IgD-negative memory B cell (primary cell): ENCODE results near the gene ALKBH3. TPM values are rescaled to one million over a fixed set of nuclear protein-coding genes. Genes with fewer than 3 reads are reported as not detected.

Experiments used
- H3K27ac Mint-ChIP-seq, 3 donors: one replicate each; pipeline ENCODE4 v1.8.0; 2020 to 2022; ENCODE audit warnings: mild to moderate bottlenecking in 3 of 3, mixed read lengths in 3 of 3, moderate library complexity in 1 of 3
- H3K27me3 Mint-ChIP-seq: one replicate; pipeline ENCODE4 v1.8.0; 2021; ENCODE audit warnings: mixed read lengths
- H3K36me3 Mint-ChIP-seq: one replicate; pipeline ENCODE4 v1.8.0; 2020; ENCODE audit warnings: mild to moderate bottlenecking, mixed read lengths
- H3K4me1 Mint-ChIP-seq, 3 donors: one replicate each; pipeline ENCODE4 v1.8.0; 2020 to 2022; ENCODE audit warnings: mixed read lengths in 3 of 3, mild to moderate bottlenecking in 1 of 3
- H3K4me3 Mint-ChIP-seq, 4 donors: one replicate each; pipeline ENCODE4 v1.8.0; 2020 to 2022; ENCODE audit warnings: mild to moderate bottlenecking in 4 of 4, mixed read lengths in 4 of 4, moderate library complexity in 3 of 4
- H3K9me3 Mint-ChIP-seq, 3 donors: one replicate each; pipeline ENCODE4 v1.8.0; 2020 to 2021; ENCODE audit warnings: mixed read lengths in 3 of 3, mild to moderate bottlenecking in 1 of 3
- polyA plus RNA-seq: library from polyadenylated mRNA; unstranded; fragments of 300-500 nt; fragmentation: Illumina TruSeq; gene quantifications from one replicate; pipeline ENCODE4 v1.2.3, GENCODE V29; 2021

ALKBH3 gene
- polyA plus RNA-seq, result 25.2 TPM

DNA sequence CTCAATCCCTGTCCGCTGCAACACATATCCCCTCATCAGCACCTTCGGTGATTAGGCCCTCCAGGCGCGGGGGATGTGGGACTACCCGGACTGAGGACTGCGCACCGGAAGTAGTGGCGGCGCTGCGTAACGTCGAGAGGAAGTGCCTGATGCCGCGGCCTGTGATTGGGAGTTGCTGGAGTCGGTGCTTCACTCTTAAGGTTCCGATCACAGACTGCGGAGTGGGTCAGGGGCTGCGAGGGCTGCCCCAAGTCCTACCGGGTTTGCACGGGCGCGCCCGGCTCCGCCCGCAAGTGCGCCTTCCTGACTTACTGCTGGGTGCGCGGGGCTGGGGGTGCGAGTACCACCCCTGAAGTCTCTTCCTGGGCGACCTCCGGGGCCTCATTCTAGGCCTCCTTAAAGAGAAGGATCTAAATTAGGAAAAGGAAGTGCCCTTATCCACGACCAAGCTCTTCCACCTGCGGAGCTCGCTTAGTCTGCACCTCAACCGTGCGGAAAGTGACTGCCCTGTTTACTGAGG is at the start of gene ALKBH3:
TSS of gene ALKBH3 (plus strand) at position 192 of the 520 bp plus-strand sequence. CDS start 1,822 bp downstream, outside the sequence.
- peaks cover 15 to 20% (median 15%) of the 10 kb centered on the region in 3 donors for H3K4me1 Mint-ChIP-seq
- H3K4me3 Mint-ChIP-seq, result peak within 1 kb of the TSS; percentile 84 to 99 (median 95)
- peaks cover 15% of the 10 kb centered on the region for H3K27me3 Mint-ChIP-seq
- H3K27ac Mint-ChIP-seq, result peak within 1 kb of the TSS; percentile 65 to 98 (median 93)
- peaks cover 3 to 7% (median 3%) of the 10 kb centered on the region in 3 donors for H3K9me3 Mint-ChIP-seq
- H3K36me3 Mint-ChIP-seq, result peaks cover 2% of the 10 kb centered on the region

DNA sequence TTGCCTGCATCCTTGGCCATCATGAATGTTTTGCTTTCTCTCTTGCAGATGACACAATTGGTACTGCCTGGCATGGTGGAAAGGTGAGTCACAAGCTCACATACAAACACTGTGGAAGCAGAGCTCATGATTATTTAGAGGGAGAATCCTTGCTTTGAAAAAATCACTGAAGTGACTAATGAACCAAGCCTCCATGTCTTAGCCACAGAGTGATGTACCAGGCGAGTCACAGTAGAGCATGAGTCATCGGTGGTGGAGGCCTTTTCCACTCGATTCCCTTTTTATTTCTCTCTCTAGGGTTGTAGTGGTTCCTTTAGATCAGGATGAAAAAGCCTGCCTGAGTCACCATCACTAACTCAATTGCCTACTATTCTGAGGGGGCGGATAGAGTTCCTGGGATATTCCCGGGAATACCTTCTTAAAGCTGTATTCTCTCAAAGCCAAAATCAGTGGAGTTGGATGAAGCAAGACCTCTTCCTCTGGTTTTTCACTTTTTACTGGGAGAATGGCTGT is 49.6 kb upstream of the ALKBH3 start:
- Mint-ChIP-seq H3K36me3 (peaks cover 10% of the 10 kb centered on the region), H3K27ac (no peak overlapping the region), H3K4me1 (peaks cover 0 to 2% (median 0%) of the 10 kb centered on the region in 3 donors), H3K27me3 (no peaks in the 10 kb centered on the region), H3K4me3 (no peak overlapping the region), H3K9me3 (no peaks in the 10 kb centered on the region)

DNA sequence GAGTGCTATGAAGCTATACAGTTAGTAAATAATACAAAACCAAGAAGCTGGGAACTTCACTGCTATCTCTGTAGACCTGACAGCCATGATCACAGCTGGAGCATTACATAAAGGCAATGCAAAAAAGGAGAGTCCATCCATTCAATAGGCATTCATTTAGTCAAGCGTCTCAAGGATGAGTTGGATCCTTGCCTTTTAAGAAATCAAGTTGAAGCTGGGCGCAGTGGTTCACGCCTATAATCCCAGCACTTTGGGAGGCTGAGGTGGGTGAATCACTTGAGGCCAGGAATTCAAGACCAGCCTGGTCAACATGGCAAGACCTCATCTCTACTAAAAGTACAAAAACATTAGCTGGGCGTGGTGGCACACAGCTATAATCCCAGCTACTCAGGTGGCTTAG is 48.1 kb upstream of the ALKBH3 start:
- Mint-ChIP-seq H3K27ac (peak overlapping the region in 1 of 3 donors; percentile 53), H3K36me3 (peaks cover 10% of the 10 kb centered on the region), H3K27me3 (no peaks in the 10 kb centered on the region), H3K4me3 (no peak overlapping the region), H3K4me1 (peaks cover 0 to 2% (median 0%) of the 10 kb centered on the region in 3 donors), H3K9me3 (no peaks in the 10 kb centered on the region)

DNA sequence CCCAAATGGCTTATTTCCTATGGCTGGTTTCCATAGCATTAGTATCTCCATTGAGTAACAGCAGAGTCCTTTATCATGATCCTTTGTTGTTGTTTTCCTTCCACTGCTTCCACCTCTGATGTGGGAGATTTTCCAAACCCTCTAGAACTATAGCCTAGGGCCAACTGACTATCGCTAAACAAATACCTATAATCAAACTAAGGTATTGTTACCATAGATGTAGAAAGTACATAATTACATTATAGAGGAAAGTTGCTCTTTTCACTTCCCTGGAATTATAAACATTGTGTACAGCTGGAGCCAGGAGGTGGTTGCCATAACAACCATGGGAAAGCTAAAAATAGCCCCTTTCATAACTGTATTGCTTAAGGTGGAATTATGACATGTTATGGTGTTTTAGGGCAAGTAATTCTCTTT is 47.0 kb upstream of the ALKBH3 start:
- peaks cover 11% of the 10 kb centered on the region for H3K36me3 Mint-ChIP-seq
- peaks cover 0 to 3% (median 0%) of the 10 kb centered on the region in 3 donors for H3K4me1 Mint-ChIP-seq
- H3K27me3 Mint-ChIP-seq, result no peaks in the 10 kb centered on the region
- no peak overlapping the region for H3K27ac Mint-ChIP-seq
- no peaks in the 10 kb centered on the region for H3K9me3 Mint-ChIP-seq
- H3K4me3 Mint-ChIP-seq, result no peak overlapping the region

DNA sequence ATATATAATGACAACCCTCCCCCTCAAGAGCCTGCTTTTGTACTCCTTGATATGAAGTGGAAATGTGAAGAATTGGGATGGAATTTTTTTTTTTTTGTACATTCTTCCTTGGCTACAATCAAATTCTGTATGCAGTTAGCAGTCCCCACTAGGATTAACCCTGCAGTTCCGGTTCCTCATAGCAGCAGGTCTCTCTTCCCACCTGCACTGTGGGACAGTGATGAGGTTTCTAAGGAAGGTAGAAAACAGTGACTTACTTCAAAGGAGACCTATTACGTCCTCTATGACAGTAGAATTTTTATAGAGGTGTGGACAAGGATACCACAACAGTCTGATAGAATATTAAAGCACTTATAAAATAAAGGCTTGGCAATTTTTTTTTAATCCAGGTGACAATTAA is 46.3 kb upstream of the ALKBH3 start:
- H3K36me3 Mint-ChIP-seq, result peaks cover 16% of the 10 kb centered on the region
- H3K9me3 Mint-ChIP-seq, result no peaks in the 10 kb centered on the region
- H3K27ac Mint-ChIP-seq, result no peak overlapping the region
- peaks cover 0 to 3% (median 0%) of the 10 kb centered on the region in 3 donors for H3K4me1 Mint-ChIP-seq
- H3K27me3 Mint-ChIP-seq, result no peaks in the 10 kb centered on the region
- H3K4me3 Mint-ChIP-seq, result no peak overlapping the region

DNA sequence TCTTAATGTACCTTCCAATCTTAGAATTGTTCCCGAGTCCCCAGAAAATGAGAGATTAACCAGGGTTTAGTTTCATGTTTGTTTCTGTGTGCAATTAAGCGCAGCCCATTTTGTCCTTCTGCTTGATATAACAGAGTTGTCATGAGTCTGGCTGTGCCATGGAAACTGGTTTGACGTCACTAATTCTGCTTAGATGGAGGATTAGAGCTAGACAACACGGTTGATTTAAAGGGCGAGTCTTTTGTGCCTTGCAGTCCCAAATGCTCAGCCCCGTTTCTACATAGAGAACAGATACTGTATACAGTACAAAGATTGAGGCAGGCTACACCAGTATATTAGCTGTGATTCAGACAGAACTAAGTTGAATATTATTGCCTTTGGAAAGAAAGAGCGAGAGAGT is 45.5 kb upstream of the ALKBH3 start:
- H3K27me3 Mint-ChIP-seq, result no peaks in the 10 kb centered on the region
- H3K4me1 Mint-ChIP-seq, result peaks cover 0 to 3% (median 0%) of the 10 kb centered on the region in 3 donors
- no peak overlapping the region for H3K27ac Mint-ChIP-seq
- no peaks in the 10 kb centered on the region for H3K9me3 Mint-ChIP-seq
- H3K36me3 Mint-ChIP-seq, result peaks cover 22% of the 10 kb centered on the region
- no peak overlapping the region for H3K4me3 Mint-ChIP-seq

DNA sequence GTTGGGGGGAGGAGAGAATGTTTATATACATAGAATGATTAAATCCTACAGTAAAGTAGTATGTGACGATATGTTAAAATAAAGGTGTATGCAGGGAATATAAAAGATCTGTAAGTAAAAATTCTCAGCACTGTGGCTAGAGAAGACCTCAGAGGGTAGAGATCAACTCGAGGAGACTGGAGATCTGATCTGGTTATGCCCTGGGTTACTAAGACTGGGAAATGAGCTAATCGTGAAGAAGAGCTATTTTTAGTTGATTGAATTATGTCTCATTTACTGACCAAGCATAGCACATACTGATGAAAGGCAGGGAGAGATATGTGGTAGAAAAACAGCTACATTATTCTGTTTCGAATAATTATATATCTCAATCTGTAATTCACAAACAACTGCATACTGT is 42.8 kb upstream of the ALKBH3 start:
- H3K27me3 Mint-ChIP-seq, result no peaks in the 10 kb centered on the region
- no peak overlapping the region for H3K4me3 Mint-ChIP-seq
- H3K4me1 Mint-ChIP-seq, result peaks cover 0 to 3% (median 0%) of the 10 kb centered on the region in 3 donors
- peaks cover 30% of the 10 kb centered on the region for H3K36me3 Mint-ChIP-seq
- H3K9me3 Mint-ChIP-seq, result no peaks in the 10 kb centered on the region
- H3K27ac Mint-ChIP-seq, result no peak overlapping the region

DNA sequence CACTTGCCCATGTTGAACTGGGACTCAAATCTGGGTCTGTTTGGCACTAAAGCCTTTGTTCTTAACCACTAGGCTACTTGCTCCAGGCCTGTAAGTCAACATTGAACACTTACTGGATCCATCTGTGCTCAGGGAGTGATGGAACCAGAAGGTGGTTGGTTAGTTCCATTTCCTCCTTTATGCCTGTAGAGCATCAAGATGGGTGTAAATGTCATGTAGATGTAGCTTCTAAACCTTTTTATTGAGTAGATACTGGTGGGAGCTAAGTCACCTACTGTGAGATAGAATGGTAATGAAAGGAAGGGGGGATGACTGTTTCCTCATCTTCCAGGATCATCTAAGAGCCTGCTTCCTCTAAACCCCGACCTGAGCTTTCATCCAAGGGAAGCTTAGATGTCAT is 38.6 kb upstream of the ALKBH3 start:
- Mint-ChIP-seq H3K27me3 (no peaks in the 10 kb centered on the region), H3K4me1 (peaks cover 0 to 1% (median 0%) of the 10 kb centered on the region in 3 donors), H3K27ac (no peak overlapping the region), H3K9me3 (no peaks in the 10 kb centered on the region), H3K4me3 (no peak overlapping the region), H3K36me3 (peaks cover 25% of the 10 kb centered on the region)

DNA sequence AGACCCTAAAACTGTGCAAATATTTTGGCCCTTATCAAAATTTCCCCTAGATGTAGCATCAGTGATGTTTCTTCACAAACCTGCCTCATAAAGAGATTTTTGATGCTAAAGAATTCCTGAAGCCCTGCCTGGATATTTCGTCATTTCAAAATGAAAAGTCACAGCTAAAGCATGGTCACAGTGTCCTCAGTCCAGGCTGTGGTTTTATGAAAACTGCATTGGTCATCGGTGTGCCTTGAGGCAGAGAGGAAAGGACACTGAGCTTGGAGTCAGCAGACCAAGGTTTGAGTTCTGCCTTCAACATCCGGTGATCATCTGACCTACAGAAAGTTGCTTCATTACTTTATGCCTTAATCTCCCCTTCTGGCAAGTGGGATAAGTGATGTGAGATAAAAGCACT is 34.8 kb upstream of the ALKBH3 start:
- no peaks in the 10 kb centered on the region for H3K9me3 Mint-ChIP-seq
- H3K27me3 Mint-ChIP-seq, result no peaks in the 10 kb centered on the region
- peaks cover 7% of the 10 kb centered on the region for H3K36me3 Mint-ChIP-seq
- H3K4me3 Mint-ChIP-seq, result no peak overlapping the region
- H3K4me1 Mint-ChIP-seq, result no peaks in the 10 kb centered on the region
- H3K27ac Mint-ChIP-seq, result peak overlapping the region in 1 of 3 donors; percentile 44

DNA sequence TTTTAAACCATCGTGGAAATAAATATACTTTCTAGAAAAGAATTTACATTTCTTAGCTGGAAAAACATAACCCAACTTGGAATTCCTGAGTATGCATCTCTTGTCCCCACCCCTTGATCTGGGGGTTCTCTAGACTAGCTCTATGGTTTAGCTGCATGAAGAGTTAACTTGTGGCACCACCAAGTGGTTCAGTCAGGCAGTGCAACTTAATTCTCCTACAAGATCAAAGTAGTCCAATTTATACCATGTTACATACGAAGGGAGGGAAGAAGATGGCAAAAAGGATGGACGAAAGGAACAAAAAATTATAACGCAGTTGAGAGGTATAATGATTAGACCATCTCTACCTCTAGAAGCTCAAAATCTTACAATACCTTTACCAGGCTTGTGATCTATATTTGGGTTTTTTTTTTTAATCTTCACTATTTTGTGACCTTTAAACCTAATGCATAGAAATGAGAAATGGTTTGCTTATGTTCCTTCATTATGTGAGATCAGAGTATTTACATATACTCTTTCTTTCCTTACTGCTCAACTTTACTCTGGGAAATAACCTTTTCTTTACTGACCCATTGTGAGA is 28.5 kb upstream of the ALKBH3 start:
- Mint-ChIP-seq H3K4me3 (no peak overlapping the region), H3K4me1 (no peaks in the 10 kb centered on the region), H3K27ac (no peak overlapping the region), H3K27me3 (no peaks in the 10 kb centered on the region), H3K9me3 (no peaks in the 10 kb centered on the region), H3K36me3 (peaks cover 4% of the 10 kb centered on the region)

DNA sequence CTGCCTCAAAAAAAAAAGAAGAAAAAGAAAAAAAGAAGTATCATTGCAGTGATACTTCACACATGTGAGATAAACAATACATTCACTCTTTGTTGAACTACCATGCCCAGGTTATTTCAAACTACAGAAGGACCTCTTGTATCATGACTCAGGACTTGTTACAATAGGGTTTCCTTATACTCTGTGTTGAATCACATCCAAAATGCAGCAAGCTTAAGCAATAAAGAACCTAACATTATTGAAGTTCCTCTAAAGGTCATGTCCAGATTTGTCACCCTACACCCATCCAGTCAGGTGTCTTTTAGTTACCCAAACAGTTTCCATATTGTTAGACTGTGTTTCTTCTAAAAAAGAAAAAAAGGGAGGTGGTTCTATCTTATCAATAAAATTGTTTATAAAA is 26.9 kb upstream of the ALKBH3 start:
- H3K4me1 Mint-ChIP-seq, result no peaks in the 10 kb centered on the region
- peak overlapping the region in 1 of 3 donors; percentile 65 for H3K27ac Mint-ChIP-seq
- no peaks in the 10 kb centered on the region for H3K9me3 Mint-ChIP-seq
- no peaks in the 10 kb centered on the region for H3K27me3 Mint-ChIP-seq
- peaks cover 2% of the 10 kb centered on the region for H3K36me3 Mint-ChIP-seq
- H3K4me3 Mint-ChIP-seq, result no peak overlapping the region

DNA sequence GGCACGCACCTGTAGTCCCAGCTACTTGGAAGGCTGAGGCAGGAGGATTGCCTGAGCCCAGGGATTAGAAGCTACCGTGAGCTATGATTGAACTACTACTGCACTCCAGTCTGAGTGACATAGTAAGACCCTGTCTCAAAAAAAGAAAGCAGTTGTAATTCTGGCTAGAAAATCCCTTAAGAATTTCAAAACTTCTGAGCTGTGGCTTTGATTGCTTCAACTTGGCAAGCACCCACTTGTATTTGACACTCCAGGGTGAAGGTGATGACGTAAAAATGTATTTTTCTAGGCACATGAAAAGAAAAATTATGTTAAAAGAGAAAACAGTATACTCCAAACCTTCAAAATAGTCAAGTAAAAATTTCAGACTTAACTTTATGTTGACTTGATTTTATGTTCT is 23.6 kb upstream of the ALKBH3 start:
- Mint-ChIP-seq H3K27ac (no peak overlapping the region), H3K27me3 (no peaks in the 10 kb centered on the region), H3K4me1 (no peaks in the 10 kb centered on the region), H3K36me3 (peaks cover 4% of the 10 kb centered on the region), H3K9me3 (peaks cover 0 to 8% (median 3%) of the 10 kb centered on the region in 3 donors), H3K4me3 (no peak overlapping the region)

DNA sequence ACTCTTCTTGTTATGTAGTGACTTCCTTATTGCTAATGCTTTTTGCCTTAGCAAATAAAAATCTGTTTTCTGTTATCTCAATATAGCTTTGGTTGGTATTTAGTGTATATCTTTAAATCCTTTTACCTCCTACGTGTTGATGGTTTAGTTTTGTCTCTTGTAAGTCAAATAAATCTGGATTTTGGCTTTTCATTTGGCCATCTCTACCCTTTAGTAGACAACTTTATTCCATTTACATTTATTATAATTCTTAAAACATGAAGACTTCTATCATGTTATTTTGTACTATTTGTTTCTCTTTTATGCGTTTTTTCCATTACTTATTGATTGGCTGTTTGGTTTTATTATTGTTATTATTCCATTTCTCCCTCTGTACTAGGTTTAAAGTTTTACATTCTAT is 19.5 kb upstream of the ALKBH3 start:
- peaks cover 4% of the 10 kb centered on the region for H3K27me3 Mint-ChIP-seq
- H3K27ac Mint-ChIP-seq, result no peak overlapping the region
- no peak overlapping the region for H3K4me3 Mint-ChIP-seq
- H3K36me3 Mint-ChIP-seq, result peaks cover 4% of the 10 kb centered on the region
- H3K9me3 Mint-ChIP-seq, result peaks cover 2 to 8% (median 3%) of the 10 kb centered on the region in 3 donors
- H3K4me1 Mint-ChIP-seq, result no peaks in the 10 kb centered on the region

DNA sequence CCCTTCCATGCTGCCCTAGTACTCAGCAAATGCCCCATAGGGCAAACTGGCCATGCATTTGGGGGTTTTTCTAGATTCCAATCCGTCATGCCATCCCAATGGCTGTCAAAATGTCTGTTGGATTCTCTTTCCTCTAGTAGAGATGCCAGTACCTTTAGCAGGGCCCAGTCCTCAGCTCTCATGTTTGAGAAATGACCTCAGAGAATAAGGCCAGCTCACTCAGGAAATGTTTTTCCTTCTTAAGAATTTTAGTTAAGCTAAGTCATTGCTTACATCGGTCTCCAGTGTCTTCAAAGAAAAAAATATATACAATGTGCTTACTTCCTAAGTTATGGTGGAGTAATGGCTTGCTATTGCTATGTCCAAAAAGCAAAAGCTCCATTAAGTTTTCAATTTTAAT is 14.1 kb upstream of the ALKBH3 start:
- peaks cover 3% of the 10 kb centered on the region for H3K36me3 Mint-ChIP-seq
- no peak overlapping the region for H3K27ac Mint-ChIP-seq
- H3K27me3 Mint-ChIP-seq, result peaks cover 21% of the 10 kb centered on the region

DNA sequence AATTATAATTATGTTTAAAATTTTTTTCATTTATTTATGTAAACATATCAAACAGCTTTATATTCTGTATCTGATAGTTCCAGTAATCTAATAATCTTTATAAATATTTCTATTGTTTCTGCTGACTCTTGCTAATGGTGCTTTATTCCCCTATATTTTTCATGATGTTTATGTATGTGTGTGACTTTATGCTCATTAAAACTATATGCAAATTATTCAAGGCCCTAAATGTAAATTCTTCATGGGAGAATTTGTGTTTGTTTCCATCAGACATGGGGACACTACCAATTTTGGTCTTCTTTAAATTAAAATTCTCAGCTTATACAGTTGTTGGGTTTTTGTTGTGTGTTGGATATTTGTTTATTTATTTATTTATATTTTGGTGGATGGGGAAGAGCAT is 13.7 kb upstream of the ALKBH3 start:
- H3K36me3 Mint-ChIP-seq, result peaks cover 3% of the 10 kb centered on the region
- no peak overlapping the region for H3K27ac Mint-ChIP-seq
- H3K27me3 Mint-ChIP-seq, result peaks cover 21% of the 10 kb centered on the region
- H3K9me3 Mint-ChIP-seq, result peaks cover 0 to 4% (median 3%) of the 10 kb centered on the region in 3 donors
- no peak overlapping the region for H3K4me3 Mint-ChIP-seq
- H3K4me1 Mint-ChIP-seq, result peaks cover 0 to 8% (median 3%) of the 10 kb centered on the region in 3 donors

More for the DNA sequence above, 14.1 kb upstream of the ALKBH3 start:
- no peak overlapping the region for H3K4me3 Mint-ChIP-seq
- peaks cover 0 to 4% (median 3%) of the 10 kb centered on the region in 3 donors for H3K9me3 Mint-ChIP-seq
- peaks cover 0 to 8% (median 3%) of the 10 kb centered on the region in 3 donors for H3K4me1 Mint-ChIP-seq
